Measurements from ENCODE around the gene PRPF18.
"Not testable (repeated sequence)": the region's sequence is repeated elsewhere in the genome, so short reads cannot be mapped to it uniquely, and the experiment has no call there.

PRPF18 gene

GRCh38 chr10:13586676-13587355 lies at the start of gene PRPF18:
Gene PRPF18 (plus strand): TSS chr10:13586965. CDS start chr10:13587087, 122 bp downstream.
- peak; percentile 89 for DNase-seq

GRCh38 chr10:13537985-13538384 lies 48.8 kb upstream of the PRPF18 start:
- DNase-seq, result not testable (repeated sequence)

DNA sequence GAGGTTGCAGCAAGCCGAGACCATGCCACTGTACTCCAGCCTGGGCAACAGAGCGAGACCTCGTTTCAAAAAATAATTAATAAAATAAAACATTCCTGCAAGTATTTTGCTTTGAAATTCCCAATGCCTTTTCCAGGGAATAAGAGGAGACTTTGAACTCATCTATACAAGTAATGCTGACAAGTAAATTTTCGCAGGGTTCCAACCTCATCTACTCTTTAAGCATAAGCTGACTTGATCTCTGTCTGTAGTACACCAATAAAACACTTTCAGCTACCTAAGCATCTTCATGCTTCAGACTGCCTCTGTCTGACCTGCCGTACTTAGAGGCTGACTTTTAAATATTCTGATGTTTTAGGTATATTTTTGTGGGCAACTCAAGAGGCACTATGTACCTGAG lies 44.2 kb upstream of the PRPF18 start:
- no peak for DNase-seq

GRCh38 chr10:13550802-13551201 lies 36.0 kb upstream of the PRPF18 start:
- no peak for DNase-seq

- no peak for DNase-seq
These were observed 30.8 kb upstream of the PRPF18 start for GRCh38 chr10:13555884-13556510.

- no peak for DNase-seq
These were observed 27.6 kb upstream of the PRPF18 start for GRCh38 chr10:13559124-13559700.

DNA sequence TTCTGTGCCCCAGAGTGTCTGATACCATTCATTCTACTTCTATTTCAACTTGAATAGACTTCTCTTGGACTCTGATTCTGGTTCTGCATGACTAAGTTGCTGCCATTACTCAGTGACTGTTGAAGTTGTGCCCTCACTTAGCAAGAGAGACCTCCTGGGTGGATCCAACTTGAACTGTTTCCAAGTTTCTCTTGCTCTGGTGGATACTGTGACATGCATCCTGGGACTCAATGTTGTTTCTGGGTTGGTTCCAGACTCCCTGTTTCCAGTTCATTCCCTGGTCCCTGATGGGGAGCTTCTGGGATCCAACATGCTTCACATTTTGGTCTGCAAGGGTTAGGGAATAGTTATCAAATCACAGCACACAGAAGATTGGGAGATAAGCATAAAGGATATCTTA lies 26.2 kb upstream of the PRPF18 start:
- DNase-seq, result peak; percentile 29

DNA sequence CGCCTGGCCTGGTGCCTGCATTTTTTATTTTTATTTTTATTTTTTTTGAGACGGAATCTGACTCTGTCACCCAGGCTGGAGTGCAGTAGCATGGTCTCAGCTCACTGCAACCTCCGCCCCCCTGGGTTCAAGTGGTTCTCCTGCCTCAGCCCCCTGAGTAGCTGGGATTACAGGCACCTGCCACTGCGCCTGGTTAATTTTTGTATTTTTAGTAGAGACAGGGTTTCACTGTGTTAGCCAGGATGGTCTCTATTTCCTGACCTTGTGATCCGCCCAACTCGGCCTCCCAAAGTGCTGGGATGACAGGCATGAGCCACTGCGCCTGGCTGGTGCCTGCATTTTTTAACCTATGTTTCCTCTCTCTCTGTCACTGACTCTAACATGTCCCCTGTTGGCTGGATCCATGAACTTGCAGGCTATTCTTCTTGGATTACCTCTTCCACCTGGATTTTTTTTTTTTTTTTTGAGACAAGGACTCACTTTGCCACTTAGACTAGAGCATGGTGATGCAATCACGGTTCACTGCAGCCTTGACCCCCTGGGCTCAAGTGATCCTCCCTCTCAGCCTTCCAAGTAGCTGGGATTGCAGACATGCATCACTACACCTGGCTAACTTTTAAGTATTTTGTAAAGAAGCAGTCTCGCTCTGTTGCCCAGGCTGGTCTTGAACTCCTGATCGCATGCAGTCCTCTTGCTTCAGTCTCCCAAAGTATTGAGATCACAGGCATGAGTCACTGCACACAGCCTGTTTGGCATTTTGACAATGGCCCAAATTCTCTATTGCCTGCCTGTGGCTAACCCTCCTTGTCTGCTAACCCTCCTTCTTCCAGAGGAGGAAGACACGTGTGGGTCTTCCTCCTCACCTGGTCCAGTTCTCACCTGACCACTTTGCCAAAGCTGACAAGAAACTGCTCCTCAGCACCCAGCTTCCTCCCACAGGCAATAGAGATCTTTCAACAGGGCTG lies 23.0 kb upstream of the PRPF18 start:
- no peak for DNase-seq

- no peak for DNase-seq
These were observed 22.2 kb upstream of the PRPF18 start for GRCh38 chr10:13564576-13564975.

DNA sequence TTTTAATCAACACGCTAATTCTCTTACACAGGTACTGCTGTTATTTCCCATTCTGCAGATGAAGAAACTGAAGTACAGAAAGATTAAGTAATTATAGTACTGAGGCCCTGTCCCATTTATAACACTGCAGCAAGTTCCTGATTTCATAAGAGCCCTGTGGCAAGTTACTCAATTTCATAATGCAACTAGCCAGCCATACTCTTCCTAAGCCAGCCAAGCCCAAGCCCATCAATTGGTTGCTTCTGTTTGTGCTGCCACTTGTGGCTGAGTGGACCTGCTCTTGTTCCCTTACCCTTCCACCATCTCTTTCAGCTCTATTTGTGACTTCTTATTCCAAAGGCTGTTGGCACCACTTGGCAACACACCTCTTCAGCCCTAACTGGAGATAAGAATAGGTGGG lies 19.7 kb upstream of the PRPF18 start:
- DNase-seq, result no peak

GRCh38 chr10:13571541-13571940 lies 15.2 kb upstream of the PRPF18 start:
- no peak for DNase-seq

- no peak for DNase-seq
These were observed 12.8 kb upstream of the PRPF18 start for GRCh38 chr10:13573960-13574359.

- no peak for DNase-seq
These were observed 1.5 kb upstream of the PRPF18 start for GRCh38 chr10:13585195-13585751.

DNA sequence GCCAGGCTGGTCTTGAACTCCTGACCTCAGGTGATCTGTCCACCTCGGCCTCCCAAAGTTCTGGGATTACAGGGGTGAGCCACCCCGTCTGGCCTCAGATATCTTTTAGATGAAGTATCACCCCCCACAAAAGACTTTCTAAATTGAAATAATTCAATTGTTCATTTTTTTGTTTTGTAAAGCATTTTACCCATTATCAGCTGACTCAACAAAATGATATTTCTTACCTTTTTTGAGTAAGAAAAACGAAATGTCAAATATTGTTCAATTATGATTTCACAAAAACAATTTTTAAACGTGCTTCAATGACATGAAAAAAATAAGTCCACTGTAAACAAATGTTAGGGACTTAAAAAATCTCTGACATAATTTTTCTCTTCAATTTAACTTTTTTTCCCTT lies 822 bp upstream of the PRPF18 start:
- DNase-seq, result no peak

DNA sequence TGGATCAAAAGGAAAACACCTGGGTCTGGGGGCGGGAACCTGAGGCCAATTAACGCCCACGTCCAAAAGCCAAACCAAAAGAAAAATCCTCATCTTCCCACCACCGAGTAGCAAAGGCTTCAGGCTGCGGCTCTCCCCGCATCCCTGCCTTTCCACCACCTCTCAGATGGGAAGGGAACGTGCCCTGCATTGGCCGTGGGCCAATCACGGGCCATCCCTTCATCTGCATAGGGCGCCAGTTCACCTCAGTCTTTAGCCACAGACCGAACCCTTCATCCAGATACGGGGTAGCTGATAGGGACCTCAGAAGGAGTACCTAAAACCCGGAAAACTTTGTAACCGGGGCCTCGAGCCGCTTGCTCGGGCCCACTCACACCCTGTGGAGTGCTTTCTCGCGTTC lies 626 bp downstream of the PRPF18 start:
- no peak for DNase-seq

DNA sequence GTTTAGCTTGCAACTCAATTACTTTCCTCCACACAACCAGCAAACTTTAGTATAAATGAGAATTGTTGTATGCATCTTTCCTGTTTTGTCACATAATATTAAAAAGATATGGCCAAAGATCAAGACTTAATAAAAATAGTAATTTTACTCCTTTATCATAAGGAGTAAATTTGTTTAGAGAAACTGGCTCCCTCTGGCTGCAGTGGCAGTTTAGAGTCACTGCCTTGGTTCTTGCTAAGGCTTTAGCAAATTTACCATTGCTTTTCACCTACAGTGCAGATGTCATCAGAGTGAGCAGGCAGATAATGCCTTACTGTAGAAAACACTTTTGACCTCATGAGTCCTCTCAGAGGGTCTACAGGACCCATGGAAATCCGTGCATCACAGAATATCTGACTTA lies 2.6 kb downstream of the PRPF18 start:
- DNase-seq, result no peak

- no peak for DNase-seq
These were observed 4.1 kb downstream of the PRPF18 start for GRCh38 chr10:13590886-13591285.

GRCh38 chr10:13592306-13592705 lies 5.5 kb downstream of the PRPF18 start:
- no peak for DNase-seq

GRCh38 chr10:13593535-13593934 lies 6.8 kb downstream of the PRPF18 start:
- DNase-seq, result peak; percentile 5

- no peak for DNase-seq
These were observed 7.9 kb downstream of the PRPF18 start for GRCh38 chr10:13594641-13595040.

GRCh38 chr10:13597909-13598308 lies 11.1 kb downstream of the PRPF18 start:
- no peak for DNase-seq

GRCh38 chr10:13604357-13605040 lies 17.7 kb downstream of the PRPF18 start:
- DNase-seq, result no peak
